Measurements from ENCODE around the gene LEUTX.

- TF ChIP-seq, protein P1, sequence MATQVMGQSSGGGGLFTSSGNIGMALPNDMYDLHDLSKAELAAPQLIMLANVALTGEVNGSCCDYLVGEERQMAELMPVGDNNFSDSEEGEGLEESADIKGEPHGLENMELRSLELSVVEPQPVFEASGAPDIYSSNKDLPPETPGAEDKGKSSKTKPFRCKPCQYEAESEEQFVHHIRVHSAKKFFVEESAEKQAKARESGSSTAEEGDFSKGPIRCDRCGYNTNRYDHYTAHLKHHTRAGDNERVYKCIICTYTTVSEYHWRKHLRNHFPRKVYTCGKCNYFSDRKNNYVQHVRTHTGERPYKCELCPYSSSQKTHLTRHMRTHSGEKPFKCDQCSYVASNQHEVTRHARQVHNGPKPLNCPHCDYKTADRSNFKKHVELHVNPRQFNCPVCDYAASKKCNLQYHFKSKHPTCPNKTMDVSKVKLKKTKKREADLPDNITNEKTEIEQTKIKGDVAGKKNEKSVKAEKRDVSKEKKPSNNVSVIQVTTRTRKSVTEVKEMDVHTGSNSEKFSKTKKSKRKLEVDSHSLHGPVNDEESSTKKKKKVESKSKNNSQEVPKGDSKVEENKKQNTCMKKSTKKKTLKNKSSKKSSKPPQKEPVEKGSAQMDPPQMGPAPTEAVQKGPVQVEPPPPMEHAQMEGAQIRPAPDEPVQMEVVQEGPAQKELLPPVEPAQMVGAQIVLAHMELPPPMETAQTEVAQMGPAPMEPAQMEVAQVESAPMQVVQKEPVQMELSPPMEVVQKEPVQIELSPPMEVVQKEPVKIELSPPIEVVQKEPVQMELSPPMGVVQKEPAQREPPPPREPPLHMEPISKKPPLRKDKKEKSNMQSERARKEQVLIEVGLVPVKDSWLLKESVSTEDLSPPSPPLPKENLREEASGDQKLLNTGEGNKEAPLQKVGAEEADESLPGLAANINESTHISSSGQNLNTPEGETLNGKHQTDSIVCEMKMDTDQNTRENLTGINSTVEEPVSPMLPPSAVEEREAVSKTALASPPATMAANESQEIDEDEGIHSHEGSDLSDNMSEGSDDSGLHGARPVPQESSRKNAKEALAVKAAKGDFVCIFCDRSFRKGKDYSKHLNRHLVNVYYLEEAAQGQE (IDR thresholded peaks at IDR 0.05; ENCODE audit: low read depth, low read length), result no peak
- TF ChIP-seq CTCF (IDR thresholded peaks at IDR 0.05) (no peak), SIN3A (IDR thresholded peaks at IDR 0.05; ENCODE audit: borderline replicate concordance, low read depth, low read length) (no peak), TEAD4 (IDR thresholded peaks at IDR 0.05; ENCODE audit: borderline replicate concordance, insufficient read depth) (no peak)
Observed at GRCh38 chr19:39829702-39830275, 51.1 kb downstream of the LEUTX start.
